ENCODE data around the gene SH3PXD2A.

- TF ChIP-seq, protein P1, sequence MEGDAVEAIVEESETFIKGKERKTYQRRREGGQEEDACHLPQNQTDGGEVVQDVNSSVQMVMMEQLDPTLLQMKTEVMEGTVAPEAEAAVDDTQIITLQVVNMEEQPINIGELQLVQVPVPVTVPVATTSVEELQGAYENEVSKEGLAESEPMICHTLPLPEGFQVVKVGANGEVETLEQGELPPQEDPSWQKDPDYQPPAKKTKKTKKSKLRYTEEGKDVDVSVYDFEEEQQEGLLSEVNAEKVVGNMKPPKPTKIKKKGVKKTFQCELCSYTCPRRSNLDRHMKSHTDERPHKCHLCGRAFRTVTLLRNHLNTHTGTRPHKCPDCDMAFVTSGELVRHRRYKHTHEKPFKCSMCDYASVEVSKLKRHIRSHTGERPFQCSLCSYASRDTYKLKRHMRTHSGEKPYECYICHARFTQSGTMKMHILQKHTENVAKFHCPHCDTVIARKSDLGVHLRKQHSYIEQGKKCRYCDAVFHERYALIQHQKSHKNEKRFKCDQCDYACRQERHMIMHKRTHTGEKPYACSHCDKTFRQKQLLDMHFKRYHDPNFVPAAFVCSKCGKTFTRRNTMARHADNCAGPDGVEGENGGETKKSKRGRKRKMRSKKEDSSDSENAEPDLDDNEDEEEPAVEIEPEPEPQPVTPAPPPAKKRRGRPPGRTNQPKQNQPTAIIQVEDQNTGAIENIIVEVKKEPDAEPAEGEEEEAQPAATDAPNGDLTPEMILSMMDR (IDR thresholded peaks at IDR 0.05 in 4 of 5, conservative IDR thresholded peaks at IDR 0.05 in 1 of 5): no peak
- no peak for TF ChIP-seq POLR2A (IDR thresholded peaks at IDR 0.05)
These were observed 97.1 kb downstream of the SH3PXD2A start for GRCh38 chr10:103758294-103758681.

Measured in gastrocnemius medialis (tissue), 4 donors.